SK-N-SH (cell line): ENCODE results near the gene WWTR1.

Source experiments
- CTCF ChIP-seq: fragments of 200-600 bp; sonication (generic); IDR thresholded peaks from 2 replicates; pipeline ENCODE4 v1.6.1; 2017; ENCODE audit warnings: antibody characterized with exemption, mild to moderate bottlenecking, moderate library complexity
- ELF1 ChIP-seq: IDR thresholded peaks from 2 replicates; pipeline ENCODE4 v1.4.0; 2012
- NRF1 ChIP-seq: IDR thresholded peaks from 2 replicates; pipeline ENCODE4 v1.6.1; 2012; ENCODE audit warnings: low read depth, mild to moderate bottlenecking, low read length
- POLR2AphosphoS5 ChIP-seq: IDR thresholded peaks from 2 replicates; pipeline ENCODE4 v1.6.1; 2012; ENCODE audit warnings: low read depth, low read length
- RAD21 ChIP-seq: IDR thresholded peaks from 2 replicates; pipeline ENCODE4 v1.6.1; 2012; ENCODE audit warnings: mild to moderate bottlenecking, low read length
- SMC3 ChIP-seq: IDR thresholded peaks from 2 replicates; pipeline ENCODE4 v1.6.1; 2012; ENCODE audit warnings: low read depth, low read length, improper control_type of control experiment
- TAF1 ChIP-seq: IDR thresholded peaks from 2 replicates; pipeline ENCODE4 v1.6.1; 2012; ENCODE audit warnings: low read depth, mild to moderate bottlenecking, low read length, moderate library complexity, borderline replicate concordance

GRCh38 chr3:149514471-149514870, 143.4 kb downstream of the WWTR1 start:
- TF ChIP-seq CTCF (no peak), RAD21 (no peak), TAF1 (no peak), NRF1 (no peak), SMC3 (no peak), ELF1 (no peak), POLR2AphosphoS5 (no peak)
